PC-3 (cell line): ENCODE results near the gene CACNA1E. TPM values are rescaled to one million over a fixed set of nuclear protein-coding genes. Genes with fewer than 3 reads are reported as not detected.

Source experiments
- ATAC-seq: fragments of 200-7000 bp; cut with Tn5 transposase; 2 replicates; pipeline ENCODE4 v1.9.1; 2020; ENCODE audit warnings: mild to moderate bottlenecking, moderate library complexity
- BruUV-seq: library from RNA; stranded (reverse); fragments of 400-500 nt; replicated peaks from 2 replicates; lab custom pipeline; 2021; lab: Mats Ljungman, UMichigan
- CTCF ChIA-PET: fragments of 300-600 bp; sonication (Branson Sonifier 250); formaldehyde crosslinking; loops from one replicate; lab custom pipeline; 2022; ENCODE audit warnings: antibody characterized with exemption; lab: Charles Lee
- POLR2A ChIA-PET: fragments of 300-600 bp; sonication (Branson Sonifier 250); formaldehyde crosslinking; loops from one replicate; lab custom pipeline; 2022; ENCODE audit warnings: antibody characterized with exemption; ENCODE audit not compliant: unreplicated experiment; lab: Charles Lee
- DNase-seq: peaks from one replicate; pipeline ENCODE4 v3.0.0-alpha.2; 2015
- H2AFZ ChIP-seq: fragments of 300-600 bp; sonication (generic); 2 replicates; pipeline ENCODE4 v1.6.0; 2016; ENCODE audit warnings: antibody characterized with exemption, low read length
- H3F3A ChIP-seq: fragments of 300-600 bp; sonication (generic); one replicate; pipeline ENCODE4 v1.6.0; 2017; ENCODE audit warnings: antibody characterized with exemption, low read length, control low read depth, mild to moderate bottlenecking; ENCODE audit not compliant: unreplicated experiment
- H3K27ac ChIP-seq: fragments of 300-600 bp; sonication (generic); 2 replicates; pipeline ENCODE4 v1.5.1; 2016; ENCODE audit warnings: mild to moderate bottlenecking, low read length
- H3K27me3 ChIP-seq: fragments of 300-600 bp; sonication (generic); 2 replicates; pipeline ENCODE4 v1.6.1; 2016; ENCODE audit warnings: low read length, mixed read lengths
- H3K36me3 ChIP-seq: fragments of 300-600 bp; sonication (generic); 2 replicates; pipeline ENCODE4 v1.6.1; 2016; ENCODE audit warnings: low read depth, mixed run types, low read length, mixed read lengths
- H3K4me1 ChIP-seq: fragments of 300-600 bp; sonication (generic); 2 replicates; pipeline ENCODE4 v1.5.1; 2016; ENCODE audit warnings: low read length; ENCODE audit not compliant: insufficient read depth
- H3K4me2 ChIP-seq: fragments of 300-600 bp; sonication (generic); 2 replicates; pipeline ENCODE4 v1.6.0; 2016; ENCODE audit warnings: low read length
- H3K4me3 ChIP-seq: fragments of 300-600 bp; sonication (generic); 2 replicates; pipeline ENCODE4 v1.5.1; 2016; ENCODE audit warnings: mild to moderate bottlenecking, low read length, mixed read lengths
- H3K79me2 ChIP-seq: fragments of 300-600 bp; sonication (generic); 2 replicates; pipeline ENCODE4 v1.6.1; 2017; ENCODE audit warnings: low read length, mixed read lengths
- H3K9ac ChIP-seq: fragments of 300-600 bp; sonication (generic); 2 replicates; pipeline ENCODE4 v1.6.0; 2016; ENCODE audit warnings: mild to moderate bottlenecking, low read length
- H3K9me2 ChIP-seq: fragments of 300-600 bp; sonication (generic); replicated peaks from 2 replicates; pipeline ENCODE4 v1.6.1; 2016; ENCODE audit warnings: mixed run types, low read length, mixed read lengths
- H3K9me3 ChIP-seq: fragments of 300-600 bp; sonication (generic); 2 replicates; pipeline ENCODE4 v1.6.1; 2016; ENCODE audit warnings: low read length, mixed read lengths
- H4K20me1 ChIP-seq: fragments of 300-600 bp; sonication (generic); 2 replicates; pipeline ENCODE4 v1.6.1; 2016; ENCODE audit warnings: low read length, mixed read lengths
- CTCF ChIP-seq: fragments of 300-600 bp; sonication (generic); conservative IDR thresholded peaks from 2 replicates; pipeline ENCODE4 v1.5.1; 2017; ENCODE audit warnings: antibody characterized with exemption, low read depth, mild to moderate bottlenecking, low read length
- EZH2 ChIP-seq: fragments of 300-600 bp; sonication (generic); IDR thresholded peaks from one replicate; pipeline ENCODE4 v1.6.1; 2017; ENCODE audit warnings: antibody characterized with exemption, mild to moderate bottlenecking, low read length; ENCODE audit not compliant: unreplicated experiment
- EZH2phosphoT487 ChIP-seq: fragments of 300-600 bp; sonication (generic); IDR thresholded peaks from 2 replicates; pipeline ENCODE4 v1.6.1; 2018; ENCODE audit warnings: mild to moderate bottlenecking, antibody characterized with exemption, low read length, borderline replicate concordance
- intact Hi-C: fragments of 100-400 bp; cut with micrococcal nuclease; formaldehyde crosslinking; loops from 2 replicates; pipeline ENCODE4 v1.9.0; 2023
- total RNA-seq: library from RNA; depleted of rRNA; stranded (reverse); fragments of >200 nt; gene quantifications from 2 replicates; pipeline ENCODE4 v1.2.3, GENCODE V29; 2014

CACNA1E gene
- total RNA-seq, 1 experiment from 2014 or later, result not detected

GRCh38 chr1:181640956-181641355 lies 157.6 kb downstream of the CACNA1E start:
- Histone ChIP-seq H3K4me1 (no peaks in the 10 kb centered on the region), H3K79me2 (no peaks in the 10 kb centered on the region), H3F3A (no peaks in the 10 kb centered on the region), H3K9ac (no peak overlapping the region), H3K27ac (no peak overlapping the region), H2AFZ (no peak overlapping the region), H4K20me1 (no peaks in the 10 kb centered on the region), H3K4me2 (no peak overlapping the region), H3K27me3 (no peaks in the 10 kb centered on the region), H3K4me3 (no peak overlapping the region), H3K36me3 (no peaks in the 10 kb centered on the region), H3K9me2 (no peaks in the 10 kb centered on the region), H3K9me3 (no peaks in the 10 kb centered on the region)
- no peak for TF ChIP-seq EZH2
- no peak for TF ChIP-seq CTCF
- no peak for TF ChIP-seq EZH2phosphoT487
- ChIA-PET CTCF (no interaction called here), POLR2A (no interaction called here)
- no TSS peak for BruUV-seq
- DNase-seq (no peak), ATAC-seq (no peak)
- intact Hi-C loops, result no loop called here

- Histone ChIP-seq H3K9me2 (no peaks in the 10 kb centered on the region), H3K9ac (no peak overlapping the region), H3K4me2 (no peak overlapping the region), H4K20me1 (no peaks in the 10 kb centered on the region), H3K9me3 (no peaks in the 10 kb centered on the region), H3K27ac (no peak overlapping the region), H3K4me3 (no peak overlapping the region), H3F3A (no peaks in the 10 kb centered on the region), H2AFZ (no peak overlapping the region), H3K27me3 (no peaks in the 10 kb centered on the region), H3K36me3 (no peaks in the 10 kb centered on the region), H3K79me2 (no peaks in the 10 kb centered on the region), H3K4me1 (no peaks in the 10 kb centered on the region)
- intact Hi-C loops, result no loop called here
- ChIA-PET CTCF (no interaction called here), POLR2A (no interaction called here)
- ATAC-seq (no peak), DNase-seq (no peak)
- TF ChIP-seq CTCF (no peak), EZH2phosphoT487 (no peak), EZH2 (no peak)
- BruUV-seq, result no TSS peak
Measured at GRCh38 chr1:181643631-181644030, 160.3 kb downstream of the CACNA1E start.

GRCh38 chr1:181645171-181645570 lies 161.9 kb downstream of the CACNA1E start:
- no peaks in the 10 kb centered on the region for H3K27me3 ChIP-seq
- POLR2A ChIA-PET, result no interaction called here
- H3K36me3 ChIP-seq, result no peaks in the 10 kb centered on the region
- ATAC-seq (no peak), DNase-seq (no peak)
- no peak overlapping the region for H3K4me3 ChIP-seq
- intact Hi-C loops, result no loop called here
- no TSS peak for BruUV-seq
- no peaks in the 10 kb centered on the region for H3F3A ChIP-seq
- CTCF ChIA-PET, result no interaction called here
- TF ChIP-seq CTCF, result no peak
- no peak for TF ChIP-seq EZH2
- TF ChIP-seq EZH2phosphoT487, result no peak
- no peaks in the 10 kb centered on the region for H3K9me2 ChIP-seq
- H3K27ac ChIP-seq, result no peak overlapping the region
- H3K9me3 ChIP-seq, result no peaks in the 10 kb centered on the region
- H2AFZ ChIP-seq, result no peak overlapping the region
- H3K79me2 ChIP-seq, result no peaks in the 10 kb centered on the region
- no peak overlapping the region for H3K9ac ChIP-seq
- no peaks in the 10 kb centered on the region for H4K20me1 ChIP-seq
- no peak overlapping the region for H3K4me2 ChIP-seq
- H3K4me1 ChIP-seq, result no peaks in the 10 kb centered on the region
